CD14-positive monocyte (primary cell): ENCODE data around the gene NUDT22. TPM values are rescaled to one million over a fixed set of nuclear protein-coding genes. Genes with fewer than 3 reads are reported as not detected.

Experiments
- DNase-seq, 3 donors: peaks; one replicate each; pipeline ENCODE4 v3.0.0-alpha.2; 2011 to 2022
- H2AFZ ChIP-seq: 2 replicates; pipeline ENCODE4 v1.6.0; 2012; ENCODE audit warnings: mild to moderate bottlenecking, low read depth, low read length, inconsistent platforms; ENCODE audit not compliant: insufficient read depth, poor library complexity, severe bottlenecking
- H3K27ac ChIP-seq, 2 donors: 1 replicate in 1 of 2; 2 replicates in 1 of 2; pipeline ENCODE4 v1.5.1; 2012 to 2013; ENCODE audit warnings: low read length in 2 of 2, control low read depth in 1 of 2, inconsistent platforms in 1 of 2, low read depth in 1 of 2, mild to moderate bottlenecking in 1 of 2
- H3K27me3 ChIP-seq, 2 donors: one replicate each; pipeline versions ENCODE4 v1.6.0 to v1.6.1; 2011 to 2013; ENCODE audit warnings: low read length in 2 of 2; ENCODE audit not compliant: control insufficient read depth in 2 of 2, insufficient read depth in 2 of 2
- H3K36me3 ChIP-seq, 2 donors: replicated peaks in 1 of 2; 1 replicate in 1 of 2; 2 replicates in 1 of 2; pipeline versions ENCODE4 v1.5.1 to v1.6.1; 2012 to 2013; ENCODE audit warnings: low read length in 2 of 2, control low read depth in 1 of 2, inconsistent platforms in 1 of 2, mild to moderate bottlenecking in 1 of 2; ENCODE audit not compliant: insufficient read depth in 2 of 2, control insufficient read depth in 1 of 2
- H3K4me1 ChIP-seq, 2 donors: 1 replicate in 1 of 2; 2 replicates in 1 of 2; pipeline versions ENCODE4 v1.5.1 to v1.6.1; 2012 to 2013; ENCODE audit warnings: low read length in 2 of 2, control low read depth in 1 of 2, inconsistent platforms in 1 of 2, mild to moderate bottlenecking in 1 of 2, moderate library complexity in 1 of 2; ENCODE audit not compliant: insufficient read depth in 2 of 2, control insufficient read depth in 1 of 2
- H3K4me2 ChIP-seq: replicated peaks from 2 replicates; pipeline ENCODE3; 2012; ENCODE audit warnings: low read length, moderate library complexity, mild to moderate bottlenecking; ENCODE audit not compliant: poor library complexity, severe bottlenecking; ENCODE audit errors: extremely low read depth
- H3K4me3 ChIP-seq, 3 experiments: fragments of 200-600 bp in 1 of 3; sonication (generic) in 1 of 3; replicated peaks in 1 of 3; 1 replicate in 2 of 3; 2 replicates in 1 of 3; pipeline ENCODE4 v1.5.1; 2011 to 2013; ENCODE audit warnings: low read length in 3 of 3, mild to moderate bottlenecking in 3 of 3, control low read depth in 2 of 3, low read depth in 2 of 3, inconsistent platforms in 1 of 3, moderate library complexity in 1 of 3
- H3K79me2 ChIP-seq: 2 replicates; pipeline ENCODE4 v1.6.0; 2012; ENCODE audit warnings: mild to moderate bottlenecking, control low read depth, inconsistent platforms, low read length, moderate library complexity; ENCODE audit not compliant: insufficient read depth
- H3K9ac ChIP-seq: 2 replicates; pipeline ENCODE4 v1.6.0; 2017; ENCODE audit warnings: low read length, mild to moderate bottlenecking; ENCODE audit not compliant: insufficient read depth, poor library complexity, severe bottlenecking
- H3K9me3 ChIP-seq, 2 donors: replicated peaks in 1 of 2; 1 replicate in 1 of 2; 2 replicates in 1 of 2; pipeline versions ENCODE4 v1.5.1 to v1.6.1; 2012 to 2013; ENCODE audit warnings: low read length in 2 of 2, control low read depth in 1 of 2; ENCODE audit not compliant: control insufficient read depth in 1 of 2, insufficient read depth in 1 of 2
- H4K20me1 ChIP-seq: 2 replicates; pipeline ENCODE4 v1.6.0; 2012; ENCODE audit warnings: mild to moderate bottlenecking, low read length, control low read depth, moderate library complexity; ENCODE audit not compliant: insufficient read depth
- H3K27ac Mint-ChIP-seq, 7 donors: one replicate each; pipeline ENCODE4 v1.8.0; 2020; ENCODE audit warnings: mild to moderate bottlenecking in 7 of 7, mixed read lengths in 7 of 7, moderate library complexity in 6 of 7, inconsistent platforms in 2 of 7
- H3K27me3 Mint-ChIP-seq, 3 donors: one replicate each; pipeline ENCODE4 v1.8.0; 2021 to 2022; ENCODE audit warnings: low read depth in 3 of 3, mild to moderate bottlenecking in 3 of 3, mixed read lengths in 3 of 3, moderate library complexity in 3 of 3, inconsistent platforms in 1 of 3
- H3K36me3 Mint-ChIP-seq, 2 donors: one replicate each; pipeline ENCODE4 v1.8.0; 2020; ENCODE audit warnings: mixed read lengths in 2 of 2, inconsistent platforms in 1 of 2, mild to moderate bottlenecking in 1 of 2
- H3K4me1 Mint-ChIP-seq: one replicate; pipeline ENCODE4 v1.8.0; 2020; ENCODE audit warnings: mild to moderate bottlenecking, mixed read lengths
- H3K4me3 Mint-ChIP-seq, 2 donors: one replicate each; pipeline ENCODE4 v1.8.0; 2020; ENCODE audit warnings: mild to moderate bottlenecking in 2 of 2, mixed read lengths in 2 of 2, moderate library complexity in 1 of 2
- H3K9me3 Mint-ChIP-seq, 7 donors: one replicate each; pipeline ENCODE4 v1.8.0; 2020 to 2022; ENCODE audit warnings: mixed read lengths in 7 of 7, mild to moderate bottlenecking in 6 of 7, moderate library complexity in 6 of 7, inconsistent platforms in 2 of 7
- WGBS: methylation state at CpG from one replicate; pipeline ENCODE4 v1.1.5; 2013; ENCODE audit warnings: missing lambda C conversion rate; ENCODE audit not compliant: insufficient coverage; 5-methylcytosine and 5-hydroxymethylcytosine counted together
- intact Hi-C, 2 donors: fragments of 100-400 bp; cut with micrococcal nuclease; formaldehyde crosslinking; loops; one replicate each; pipeline versions ENCODE4 v1.15.0 to v1.15.1; 2023
- polyA plus RNA-seq, 3 donors: library from polyadenylated mRNA; depleted of rRNA in 1 of 3; unstranded in 2 of 3; stranded (reverse) in 1 of 3; fragments of 300-500 nt in 2 of 3; fragments of >200 nt in 1 of 3; fragmentation: Illumina TruSeq in 2 of 3; gene quantifications; 1 replicate in 2 of 3; 2 replicates in 1 of 3; pipeline ENCODE4 v1.2.3, GENCODE V29; 2012 to 2021
- TF ChIP-seq, protein P1 (sequence below): fragments of 200-600 bp; IDR thresholded peaks from one replicate; pipeline ENCODE4 v1.8.0; 2022; ENCODE audit warnings: antibody characterized with exemption, mild to moderate bottlenecking

The NUDT22 gene
- polyA plus RNA-seq, 3 donors: 47.9 to 86.1 (median 56.1) TPM

- Mint-ChIP-seq H3K9me3 (peaks cover 0 to 2% (median 0%) of the 10 kb centered on the region in 7 donors), H3K27me3 (no peaks in the 10 kb centered on the region), H3K27ac (peak overlapping the region in 3 of 7 donors; percentile 31 to 60 (median 59)), H3K4me1 (peaks cover 3% of the 10 kb centered on the region), H3K4me3 (no peak overlapping the region), H3K36me3 (peaks cover 80 to 92% of the 10 kb centered on the region in 2 donors)
- H3K9me3 ChIP-seq: no peaks in the 10 kb centered on the region
- TF ChIP-seq, protein P1, sequence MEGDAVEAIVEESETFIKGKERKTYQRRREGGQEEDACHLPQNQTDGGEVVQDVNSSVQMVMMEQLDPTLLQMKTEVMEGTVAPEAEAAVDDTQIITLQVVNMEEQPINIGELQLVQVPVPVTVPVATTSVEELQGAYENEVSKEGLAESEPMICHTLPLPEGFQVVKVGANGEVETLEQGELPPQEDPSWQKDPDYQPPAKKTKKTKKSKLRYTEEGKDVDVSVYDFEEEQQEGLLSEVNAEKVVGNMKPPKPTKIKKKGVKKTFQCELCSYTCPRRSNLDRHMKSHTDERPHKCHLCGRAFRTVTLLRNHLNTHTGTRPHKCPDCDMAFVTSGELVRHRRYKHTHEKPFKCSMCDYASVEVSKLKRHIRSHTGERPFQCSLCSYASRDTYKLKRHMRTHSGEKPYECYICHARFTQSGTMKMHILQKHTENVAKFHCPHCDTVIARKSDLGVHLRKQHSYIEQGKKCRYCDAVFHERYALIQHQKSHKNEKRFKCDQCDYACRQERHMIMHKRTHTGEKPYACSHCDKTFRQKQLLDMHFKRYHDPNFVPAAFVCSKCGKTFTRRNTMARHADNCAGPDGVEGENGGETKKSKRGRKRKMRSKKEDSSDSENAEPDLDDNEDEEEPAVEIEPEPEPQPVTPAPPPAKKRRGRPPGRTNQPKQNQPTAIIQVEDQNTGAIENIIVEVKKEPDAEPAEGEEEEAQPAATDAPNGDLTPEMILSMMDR: no peak
- no peaks in the 10 kb centered on the region for H3K27me3 ChIP-seq
- H3K79me2 ChIP-seq: peaks cover 42% of the 10 kb centered on the region
- intact Hi-C loops: no loop called here
- no peak for DNase-seq
- peaks cover 90% of the 10 kb centered on the region for H4K20me1 ChIP-seq
- no peaks in the 10 kb centered on the region for H3K4me1 ChIP-seq
- H3K9ac ChIP-seq: no peak overlapping the region
- H3K4me2 ChIP-seq: no peak overlapping the region
- H3K36me3 ChIP-seq: peaks cover 81 to 92% of the 10 kb centered on the region in 2 donors
- WGBS: 97% methylated on average over 7 of the region's 11 CpGs
- no peak overlapping the region for H2AFZ ChIP-seq
- peak overlapping the region in 1 of 2 donors; percentile 26 for H3K27ac ChIP-seq
- H3K4me3 ChIP-seq: no peak overlapping the region
Measured at GRCh38 chr11:64218628-64219353, 7.3 kb upstream of the NUDT22 start.

DNA sequence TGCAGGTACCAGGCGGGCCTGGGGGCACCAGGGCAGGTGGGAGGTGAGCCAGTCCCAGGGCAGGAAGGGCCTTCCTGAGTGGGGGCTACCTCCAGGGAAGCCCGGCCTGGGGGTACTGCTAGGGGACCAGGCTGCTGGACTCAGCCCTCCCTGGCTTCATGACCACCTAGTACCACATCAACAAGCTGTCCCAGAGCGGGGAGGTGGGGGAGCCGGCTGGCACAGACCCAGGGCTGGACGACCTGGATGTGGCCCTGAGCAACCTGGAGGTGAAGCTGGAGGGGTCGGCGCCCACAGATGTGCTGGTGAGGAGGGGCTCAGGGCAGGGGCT lies 6.8 kb upstream of the NUDT22 start:
- peaks cover 90% of the 10 kb centered on the region for H4K20me1 ChIP-seq
- H3K27ac ChIP-seq: peak overlapping the region in 1 of 2 donors; percentile 26

More for the DNA sequence above, 6.8 kb upstream of the NUDT22 start:
- Histone ChIP-seq H3K9ac (no peak overlapping the region), H3K27me3 (no peaks in the 10 kb centered on the region), H3K79me2 (peaks cover 38% of the 10 kb centered on the region), H3K4me2 (no peak overlapping the region), H3K36me3 (peaks cover 84 to 92% of the 10 kb centered on the region in 2 donors), H2AFZ (no peak overlapping the region), H3K4me3 (no peak overlapping the region), H3K9me3 (no peaks in the 10 kb centered on the region), H3K4me1 (peaks cover 0 to 4% of the 10 kb centered on the region in 2 donors)
- intact Hi-C loops: no loop called here
- H3K36me3 Mint-ChIP-seq: peaks cover 76 to 91% of the 10 kb centered on the region in 2 donors
- WGBS: 94% methylated on average over 5 of the region's 7 CpGs
- peak in 1 of 3 donors; percentile 2 for DNase-seq
- TF ChIP-seq, protein P1: no peak
- H3K27me3 Mint-ChIP-seq: no peaks in the 10 kb centered on the region
- H3K4me1 Mint-ChIP-seq: peaks cover 9% of the 10 kb centered on the region
- H3K27ac Mint-ChIP-seq: peak overlapping the region in 1 of 7 donors; percentile 46
- peaks cover 0 to 2% (median 0%) of the 10 kb centered on the region in 7 donors for H3K9me3 Mint-ChIP-seq
- H3K4me3 Mint-ChIP-seq: no peak overlapping the region
